ENCODE data around the gene TMA16.

- no peak for TF ChIP-seq CTCF (IDR thresholded peaks at IDR 0.05; ENCODE audit: extremely low read depth in 1 of 2, insufficient read depth in 1 of 2, low read depth in 1 of 2, low read length in 2 of 2)
- TF ChIP-seq EZH2 (IDR thresholded peaks at IDR 0.05; ENCODE audit: borderline replicate concordance, low read depth, low read length, severe bottlenecking): no peak
- no peak for TF ChIP-seq POLR2A (IDR thresholded peaks at IDR 0.05; ENCODE audit: low read depth, low read length)
Observed at GRCh38 chr4:163482190-163482589, 12.3 kb upstream of the TMA16 start.

Data from endothelial cell of umbilical vein (primary cell).